Activated naive CD4-positive, alpha-beta T cell treated with anti-CD3 and anti-CD28 coated beads for 36 hours (primary cell): Measurements from ENCODE around the gene STK10. TPM values are rescaled to one million over a fixed set of nuclear protein-coding genes. Genes with fewer than 3 reads are reported as not detected.

Source experiments
- CTCF ChIA-PET: fragments of 350-600 bp; sonication (Branson Sonifier 250); formaldehyde crosslinking; loops from one replicate; lab custom pipeline; 2021; ENCODE audit warnings: antibody characterized with exemption; lab: Charles Lee
- DNase-seq: peaks from one replicate; pipeline ENCODE4 v3.0.0-alpha.2; 2020
- H3K27ac Mint-ChIP-seq: one replicate; pipeline ENCODE4 v1.8.0; 2021; ENCODE audit warnings: mild to moderate bottlenecking, mixed read lengths
- H3K27me3 Mint-ChIP-seq: one replicate; pipeline ENCODE4 v1.8.0; 2021; ENCODE audit warnings: low read depth, mixed read lengths
- H3K36me3 Mint-ChIP-seq: one replicate; pipeline ENCODE4 v1.8.0; 2021; ENCODE audit warnings: low read depth, mixed read lengths
- H3K4me1 Mint-ChIP-seq: one replicate; pipeline ENCODE4 v1.8.0; 2021; ENCODE audit warnings: low read depth, mixed read lengths
- H3K4me3 Mint-ChIP-seq: one replicate; pipeline ENCODE4 v1.8.0; 2021; ENCODE audit warnings: mild to moderate bottlenecking, moderate library complexity, mixed read lengths
- H3K9me3 Mint-ChIP-seq: one replicate; pipeline ENCODE4 v1.8.0; 2021; ENCODE audit warnings: mixed read lengths
- intact Hi-C: fragments of 100-400 bp; cut with micrococcal nuclease; formaldehyde crosslinking; loops from one replicate; pipeline ENCODE4 v1.15.1; 2023
- total RNA-seq, 2 experiments: library from RNA; stranded (reverse); gene quantifications; one replicate each; pipeline ENCODE4 v1.2.3, GENCODE V29; 2021

Gene STK10
- 10 to 100 TPM; 44.7 to 55.1 TPM for total RNA-seq

GRCh38 chr5:172188033-172188892 lies at the start of gene STK10:
Gene STK10 (minus strand): TSS chr5:172188224. CDS start chr5:172188042, 182 bp downstream.
- H3K4me3 Mint-ChIP-seq: peak within 1 kb of the TSS; percentile 91
- H3K27ac Mint-ChIP-seq: peak within 1 kb of the TSS; percentile 92
- H3K27me3 Mint-ChIP-seq: no peaks in the 10 kb centered on the region
- intact Hi-C loops: loop anchor here (1.0 to 5.0 kb wide), 16 partner anchors 37 to 769 kb away; partner anchors contain the start of genes FBXW11, FGF18 and UBTD2
- peaks cover 32% of the 10 kb centered on the region for H3K4me1 Mint-ChIP-seq
- H3K9me3 Mint-ChIP-seq: no peaks in the 10 kb centered on the region
- peak; percentile 92 for DNase-seq
- CTCF ChIA-PET: interaction anchor here (0.6 to 9.1 kb wide), 28 partner anchors 10 to 277 kb away, joined by 3 to 159 read pairs (median 5); partner anchors contain the start of genes FBXW11 and UBTD2
- H3K36me3 Mint-ChIP-seq: peaks cover 4% of the 10 kb centered on the region

GRCh38 chr5:172235827-172236736 lies 48.1 kb upstream of the STK10 start:
- DNase-seq: no peak
- H3K27me3 Mint-ChIP-seq: no peaks in the 10 kb centered on the region
- H3K27ac Mint-ChIP-seq: no peak overlapping the region
- H3K36me3 Mint-ChIP-seq: peaks cover 8% of the 10 kb centered on the region
- CTCF ChIA-PET: no interaction called here
- intact Hi-C loops: no loop called here
- peaks cover 34% of the 10 kb centered on the region for H3K4me1 Mint-ChIP-seq
- no peaks in the 10 kb centered on the region for H3K9me3 Mint-ChIP-seq
- H3K4me3 Mint-ChIP-seq: no peak overlapping the region

- Mint-ChIP-seq H3K4me3 (no peak overlapping the region), H3K9me3 (no peaks in the 10 kb centered on the region), H3K27ac (no peak overlapping the region), H3K36me3 (peaks cover 11% of the 10 kb centered on the region), H3K4me1 (peaks cover 38% of the 10 kb centered on the region), H3K27me3 (no peaks in the 10 kb centered on the region)
- intact Hi-C loops: no loop called here
- no peak for DNase-seq
- CTCF ChIA-PET: interaction anchor here (1.2 kb wide), 2 partner anchors 12 to 24 kb away, joined by 3 read pairs; no protein-coding TSS in a partner anchor
These were observed 47.2 kb upstream of the STK10 start for GRCh38 chr5:172235132-172235780.

- H3K4me1 Mint-ChIP-seq: peaks cover 46% of the 10 kb centered on the region
- CTCF ChIA-PET: interaction anchor here (0.6 kb wide), 2 partner anchors 46 to 273 kb away, joined by 3 read pairs; no protein-coding TSS in a partner anchor
- H3K36me3 Mint-ChIP-seq: peaks cover 11% of the 10 kb centered on the region
- no peaks in the 10 kb centered on the region for H3K9me3 Mint-ChIP-seq
- H3K4me3 Mint-ChIP-seq: no peak overlapping the region
- DNase-seq: no peak
- no peak overlapping the region for H3K27ac Mint-ChIP-seq
- intact Hi-C loops: no loop called here
- H3K27me3 Mint-ChIP-seq: no peaks in the 10 kb centered on the region
These were observed 46.0 kb upstream of the STK10 start for GRCh38 chr5:172234031-172234430.

- intact Hi-C loops: loop anchor here (1.0 to 10.0 kb wide), 2 partner anchors 45 to 1655 kb away; no protein-coding TSS in a partner anchor
- H3K36me3 Mint-ChIP-seq: peaks cover 15% of the 10 kb centered on the region
- CTCF ChIA-PET: interaction anchor here (0.6 to 1.6 kb wide), 7 partner anchors 10 to 64 kb away, joined by 3 to 7 read pairs (median 3); partner anchors contain the start of gene STK10
- DNase-seq: no peak
- H3K4me3 Mint-ChIP-seq: no peak overlapping the region
- H3K27ac Mint-ChIP-seq: no peak overlapping the region
- H3K9me3 Mint-ChIP-seq: no peaks in the 10 kb centered on the region
- H3K27me3 Mint-ChIP-seq: no peaks in the 10 kb centered on the region
- H3K4me1 Mint-ChIP-seq: peaks cover 27% of the 10 kb centered on the region
These were observed 41.9 kb upstream of the STK10 start for GRCh38 chr5:172229904-172230303.

GRCh38 chr5:172224996-172225395 lies 37.0 kb upstream of the STK10 start:
- Mint-ChIP-seq H3K9me3 (no peaks in the 10 kb centered on the region), H3K36me3 (peaks cover 14% of the 10 kb centered on the region), H3K4me1 (peaks cover 36% of the 10 kb centered on the region), H3K27ac (no peak overlapping the region), H3K27me3 (no peaks in the 10 kb centered on the region), H3K4me3 (no peak overlapping the region)
- CTCF ChIA-PET: interaction anchor here (0.6 kb wide), 1 partner anchor 315 kb away, joined by 3 read pairs; no protein-coding TSS in a partner anchor
- no peak for DNase-seq
- intact Hi-C loops: loop anchor here (1.0 to 10.0 kb wide), 7 partner anchors 14 to 1650 kb away; partner anchors contain the start of gene STK10

- Mint-ChIP-seq H3K4me1 (peaks cover 30% of the 10 kb centered on the region), H3K36me3 (peaks cover 22% of the 10 kb centered on the region), H3K27me3 (no peaks in the 10 kb centered on the region), H3K9me3 (peaks cover 3% of the 10 kb centered on the region), H3K4me3 (peak overlapping the region; percentile 11), H3K27ac (peak overlapping the region; percentile 37)
- intact Hi-C loops: loop anchor here (1.0 to 10.0 kb wide), 7 partner anchors 15 to 1649 kb away; partner anchors contain the start of gene STK10
- DNase-seq: peak; percentile 70
- CTCF ChIA-PET: interaction anchor here (0.6 to 1.4 kb wide), 5 partner anchors 11 to 69 kb away, joined by 3 read pairs; partner anchors contain the start of gene UBTD2
These were observed 36.2 kb upstream of the STK10 start for GRCh38 chr5:172223901-172224873.

GRCh38 chr5:172219296-172219695 lies 31.3 kb upstream of the STK10 start:
- peaks cover 14% of the 10 kb centered on the region for H3K4me1 Mint-ChIP-seq
- peaks cover 5% of the 10 kb centered on the region for H3K9me3 Mint-ChIP-seq
- H3K27ac Mint-ChIP-seq: no peak overlapping the region
- no peaks in the 10 kb centered on the region for H3K27me3 Mint-ChIP-seq
- CTCF ChIA-PET: no interaction called here
- no peak for DNase-seq
- intact Hi-C loops: no loop called here
- H3K4me3 Mint-ChIP-seq: no peak overlapping the region
- peaks cover 26% of the 10 kb centered on the region for H3K36me3 Mint-ChIP-seq

- no peak for DNase-seq
- H3K27me3 Mint-ChIP-seq: no peaks in the 10 kb centered on the region
- intact Hi-C loops: no loop called here
- H3K9me3 Mint-ChIP-seq: peaks cover 5% of the 10 kb centered on the region
- H3K27ac Mint-ChIP-seq: no peak overlapping the region
- CTCF ChIA-PET: interaction anchor here (0.6 to 0.7 kb wide), 2 partner anchors 14 to 426 kb away, joined by 3 to 5 read pairs; no protein-coding TSS in a partner anchor
- no peak overlapping the region for H3K4me3 Mint-ChIP-seq
- peaks cover 25% of the 10 kb centered on the region for H3K36me3 Mint-ChIP-seq
- no peaks in the 10 kb centered on the region for H3K4me1 Mint-ChIP-seq
These were observed 28.3 kb upstream of the STK10 start for GRCh38 chr5:172216345-172216744.

GRCh38 chr5:172213126-172213525 lies 25.1 kb upstream of the STK10 start:
- peaks cover 14% of the 10 kb centered on the region for H3K36me3 Mint-ChIP-seq
- no peaks in the 10 kb centered on the region for H3K4me1 Mint-ChIP-seq
- no peaks in the 10 kb centered on the region for H3K9me3 Mint-ChIP-seq
- no peak for DNase-seq
- H3K4me3 Mint-ChIP-seq: no peak overlapping the region
- no peak overlapping the region for H3K27ac Mint-ChIP-seq
- H3K27me3 Mint-ChIP-seq: no peaks in the 10 kb centered on the region
- intact Hi-C loops: no loop called here
- CTCF ChIA-PET: interaction anchor here (0.5 to 1.6 kb wide), 4 partner anchors 23 to 119 kb away, joined by 3 to 6 read pairs (median 3); no protein-coding TSS in a partner anchor
